ENCODE data around the gene BRINP1.

Gene BRINP1

DNA sequence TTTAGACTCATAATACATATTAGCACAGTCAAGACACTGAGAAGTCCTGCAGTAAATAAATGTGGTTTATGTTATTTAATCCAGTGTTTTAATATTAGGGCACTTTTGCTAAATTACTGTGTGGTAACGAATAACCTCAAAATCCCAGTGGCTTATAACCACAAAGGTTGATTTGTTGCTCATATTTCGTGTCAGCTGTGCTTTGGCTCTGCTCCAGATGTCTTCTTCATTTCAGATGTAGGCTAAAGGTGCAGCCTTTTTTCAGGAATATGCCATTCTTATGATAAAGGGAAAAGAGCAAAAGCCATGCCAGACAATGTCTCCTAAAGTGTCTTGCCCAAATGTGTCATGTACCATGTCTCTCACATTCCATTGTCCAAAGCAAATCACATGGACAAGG, 144.8 kb downstream of the BRINP1 start:
- no peak overlapping the region for H3K4me3 ChIP-seq (ENCODE audit: low read length)
- TF ChIP-seq, protein P1, sequence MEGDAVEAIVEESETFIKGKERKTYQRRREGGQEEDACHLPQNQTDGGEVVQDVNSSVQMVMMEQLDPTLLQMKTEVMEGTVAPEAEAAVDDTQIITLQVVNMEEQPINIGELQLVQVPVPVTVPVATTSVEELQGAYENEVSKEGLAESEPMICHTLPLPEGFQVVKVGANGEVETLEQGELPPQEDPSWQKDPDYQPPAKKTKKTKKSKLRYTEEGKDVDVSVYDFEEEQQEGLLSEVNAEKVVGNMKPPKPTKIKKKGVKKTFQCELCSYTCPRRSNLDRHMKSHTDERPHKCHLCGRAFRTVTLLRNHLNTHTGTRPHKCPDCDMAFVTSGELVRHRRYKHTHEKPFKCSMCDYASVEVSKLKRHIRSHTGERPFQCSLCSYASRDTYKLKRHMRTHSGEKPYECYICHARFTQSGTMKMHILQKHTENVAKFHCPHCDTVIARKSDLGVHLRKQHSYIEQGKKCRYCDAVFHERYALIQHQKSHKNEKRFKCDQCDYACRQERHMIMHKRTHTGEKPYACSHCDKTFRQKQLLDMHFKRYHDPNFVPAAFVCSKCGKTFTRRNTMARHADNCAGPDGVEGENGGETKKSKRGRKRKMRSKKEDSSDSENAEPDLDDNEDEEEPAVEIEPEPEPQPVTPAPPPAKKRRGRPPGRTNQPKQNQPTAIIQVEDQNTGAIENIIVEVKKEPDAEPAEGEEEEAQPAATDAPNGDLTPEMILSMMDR (conservative IDR thresholded peaks at IDR 0.05; ENCODE audit: low read length), result no peak
- no peak for DNase-seq (ENCODE audit: low read depth)

DNA sequence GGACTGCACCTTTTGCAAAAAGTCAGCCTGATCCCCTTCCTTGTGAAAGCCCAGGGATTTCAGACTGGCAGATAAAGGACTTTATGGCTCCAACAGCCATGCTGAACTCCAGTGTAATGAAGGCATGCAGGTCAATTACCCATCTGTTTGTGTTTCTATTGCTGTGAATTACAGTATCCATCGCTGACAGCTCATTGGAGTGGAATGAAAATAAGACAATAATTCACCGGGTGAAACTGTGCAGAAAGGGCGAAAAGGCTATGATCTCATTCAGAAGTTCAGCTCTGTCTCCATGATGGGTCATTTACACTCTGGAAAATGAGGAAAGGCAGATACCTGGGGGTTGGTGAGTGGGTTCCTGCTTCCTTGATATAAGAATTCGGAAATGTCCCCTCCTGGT, 148.0 kb downstream of the BRINP1 start:
- H3K4me3 ChIP-seq (ENCODE audit: low read length), result no peak overlapping the region
- DNase-seq (ENCODE audit: low read depth), result peak; percentile 8
- TF ChIP-seq, protein P1 (conservative IDR thresholded peaks at IDR 0.05; ENCODE audit: low read length), result no peak

DNA sequence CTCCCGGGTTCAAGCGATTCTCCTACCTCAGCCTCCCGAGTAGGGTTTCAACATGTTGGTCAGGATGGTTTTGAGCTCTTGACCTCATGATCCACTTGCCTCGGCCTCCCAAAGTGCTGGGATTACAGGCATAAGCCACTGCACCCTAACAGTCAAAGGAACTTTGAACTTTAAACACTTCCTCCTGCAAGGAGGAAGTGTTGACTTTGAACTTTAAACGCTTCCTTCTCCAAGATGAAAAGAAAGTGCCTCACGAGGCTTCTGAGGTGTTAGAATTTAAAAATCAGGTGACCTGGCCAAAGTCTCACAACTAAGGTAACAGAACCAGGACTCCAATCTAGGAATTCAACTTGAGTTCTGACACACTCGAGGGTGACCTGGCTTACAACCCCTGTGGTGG, 150.9 kb downstream of the BRINP1 start:
- TF ChIP-seq, protein P1 (conservative IDR thresholded peaks at IDR 0.05; ENCODE audit: low read length), result no peak
- no peak for DNase-seq (ENCODE audit: low read depth)
- H3K4me3 ChIP-seq (ENCODE audit: low read length), result no peak overlapping the region

DNA sequence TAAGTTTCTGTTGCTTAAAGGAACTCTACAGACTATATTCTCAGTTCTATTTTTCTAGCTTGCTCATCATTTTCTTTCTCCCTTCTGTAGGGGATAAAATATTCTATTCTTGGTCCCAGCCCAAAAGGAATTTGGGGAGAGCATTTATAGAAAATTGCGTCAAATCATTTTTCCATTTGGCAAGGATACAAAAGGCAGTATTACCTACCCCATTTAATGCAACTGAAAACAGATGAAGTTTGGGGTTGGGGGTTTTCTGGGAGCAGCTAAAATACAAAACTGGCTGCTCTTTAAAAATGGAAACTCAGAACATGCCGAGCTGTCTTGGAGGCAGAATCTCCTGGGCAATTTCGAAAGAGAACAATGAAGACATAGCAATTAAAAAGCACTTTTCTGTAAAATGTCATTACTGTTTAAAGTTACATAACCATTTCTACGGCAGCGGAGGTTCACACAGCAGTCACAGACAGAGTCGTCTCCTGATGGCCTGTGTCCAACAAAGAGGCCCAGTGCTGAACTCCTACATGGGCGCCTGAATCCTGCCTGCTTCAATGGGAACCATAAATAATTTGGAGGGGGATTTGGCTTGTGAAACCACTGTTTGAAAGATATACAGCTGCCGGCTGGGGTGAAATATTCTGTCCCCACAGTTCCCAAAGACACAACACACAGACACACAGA, 152.4 kb downstream of the BRINP1 start:
- no peak overlapping the region for H3K4me3 ChIP-seq (ENCODE audit: low read length)
- DNase-seq (ENCODE audit: low read depth), result peak; percentile 9
- TF ChIP-seq, protein P1 (conservative IDR thresholded peaks at IDR 0.05; ENCODE audit: low read length), result no peak

DNA sequence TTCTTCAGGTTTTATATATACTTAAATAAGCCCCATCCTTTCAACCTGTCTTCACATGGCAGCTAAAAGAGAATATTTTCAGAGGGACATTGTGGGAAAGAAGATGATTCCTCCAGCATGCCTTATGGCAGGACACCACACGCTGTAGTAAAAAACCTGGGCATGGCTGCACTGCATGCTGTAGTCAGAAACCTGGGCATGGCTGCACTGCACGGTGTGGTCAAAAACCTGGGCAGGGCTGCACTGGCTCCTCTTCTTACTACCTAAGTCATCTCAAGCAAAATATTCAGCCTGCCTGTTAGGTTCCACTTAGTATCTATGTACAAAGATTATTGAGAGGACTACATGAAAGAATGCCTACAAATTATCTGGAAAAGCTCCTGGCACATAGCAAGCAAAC, 153.6 kb downstream of the BRINP1 start:
- DNase-seq (ENCODE audit: low read depth), result no peak
- TF ChIP-seq, protein P1 (conservative IDR thresholded peaks at IDR 0.05; ENCODE audit: low read length), result no peak
- no peak overlapping the region for H3K4me3 ChIP-seq (ENCODE audit: low read length)

- no peak overlapping the region for H3K4me3 ChIP-seq (ENCODE audit: low read length)
- TF ChIP-seq, protein P1 (conservative IDR thresholded peaks at IDR 0.05; ENCODE audit: low read length), result no peak
- DNase-seq (ENCODE audit: low read depth), result no peak
Observed at GRCh38 chr9:119213471-119213870, 155.8 kb downstream of the BRINP1 start.

- TF ChIP-seq, protein P1 (conservative IDR thresholded peaks at IDR 0.05; ENCODE audit: low read length), result no peak
- no peak overlapping the region for H3K4me3 ChIP-seq (ENCODE audit: low read length)
- no peak for DNase-seq (ENCODE audit: low read depth)
Observed at GRCh38 chr9:119197893-119198607, 171.2 kb downstream of the BRINP1 start.
